ENCODE data around the gene ACAN.

The ACAN gene

DNA sequence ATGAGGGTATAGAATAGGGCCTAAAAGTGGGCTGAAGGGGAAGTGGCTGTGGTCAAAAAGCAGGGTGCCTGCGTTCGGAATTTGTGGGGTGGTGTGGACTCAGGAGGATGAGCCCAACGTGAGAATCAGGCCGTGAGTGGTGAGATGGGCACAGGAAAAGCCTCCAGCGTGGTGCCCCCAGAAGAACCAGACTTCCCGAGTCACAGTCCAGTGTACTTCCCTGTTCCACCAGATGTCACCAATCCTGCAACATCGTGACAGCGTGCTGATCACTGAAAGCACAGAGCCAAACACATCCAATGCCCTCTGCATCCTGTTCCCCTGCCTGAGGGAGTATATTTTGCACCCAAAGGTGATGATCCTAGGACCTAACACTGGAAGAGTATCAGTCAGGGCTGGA, 20.8 kb upstream of the ACAN start:
- no peaks in the 10 kb centered on the region for H3K9me3 ChIP-seq (ENCODE audit: control insufficient read depth in 2 of 2, low read length in 2 of 2)
- no peaks in the 10 kb centered on the region for H3K4me1 ChIP-seq (ENCODE audit: control insufficient read depth in 2 of 2, insufficient read depth in 2 of 2, low read length in 2 of 2)
- H3K36me3 ChIP-seq (ENCODE audit: control insufficient read depth in 2 of 2, insufficient read depth in 2 of 2, low read length in 2 of 2) = no peaks in the 10 kb centered on the region
- H3K27me3 ChIP-seq (ENCODE audit: control insufficient read depth in 2 of 2, insufficient read depth in 2 of 2, low read length in 2 of 2) = no peaks in the 10 kb centered on the region
- no peak overlapping the region for H3K27ac ChIP-seq (ENCODE audit: low read depth in 2 of 2, low read length in 2 of 2)
- no peak overlapping the region for H3K9ac ChIP-seq (ENCODE audit: low read depth in 1 of 2, low read length in 2 of 2)
- no peak overlapping the region for H3K4me3 ChIP-seq (ENCODE audit: low read length in 2 of 2)

DNA sequence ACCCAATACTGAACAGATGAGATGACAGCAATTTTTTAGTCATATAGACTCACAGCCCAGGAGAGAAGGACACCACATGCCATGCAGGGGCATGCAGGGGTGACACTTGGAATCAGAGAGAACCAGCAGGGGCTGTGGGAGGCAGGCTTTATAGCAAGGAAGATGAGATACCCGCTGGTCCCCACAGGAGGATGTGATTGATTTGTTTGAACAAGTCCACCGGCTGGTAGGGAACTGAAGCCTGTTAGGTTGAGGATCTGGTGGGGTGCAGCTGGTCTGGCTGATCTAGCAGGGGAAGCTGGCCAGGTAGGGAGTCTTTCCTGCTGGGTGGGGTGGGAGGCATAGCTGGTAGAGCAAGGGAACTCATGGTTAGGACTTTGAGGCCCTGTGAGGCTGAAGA, 18.0 kb upstream of the ACAN start:
- H3K4me1 ChIP-seq (ENCODE audit: control insufficient read depth in 2 of 2, insufficient read depth in 2 of 2, low read length in 2 of 2) = no peaks in the 10 kb centered on the region
- H3K36me3 ChIP-seq (ENCODE audit: control insufficient read depth in 2 of 2, insufficient read depth in 2 of 2, low read length in 2 of 2) = no peaks in the 10 kb centered on the region
- no peak overlapping the region for H3K9ac ChIP-seq (ENCODE audit: low read depth in 1 of 2, low read length in 2 of 2)
- no peaks in the 10 kb centered on the region for H3K27me3 ChIP-seq (ENCODE audit: control insufficient read depth in 2 of 2, insufficient read depth in 2 of 2, low read length in 2 of 2)
- H3K4me3 ChIP-seq (ENCODE audit: low read length in 2 of 2) = no peak overlapping the region
- H3K27ac ChIP-seq (ENCODE audit: low read depth in 2 of 2, low read length in 2 of 2) = no peak overlapping the region
- no peaks in the 10 kb centered on the region for H3K9me3 ChIP-seq (ENCODE audit: control insufficient read depth in 2 of 2, low read length in 2 of 2)

DNA sequence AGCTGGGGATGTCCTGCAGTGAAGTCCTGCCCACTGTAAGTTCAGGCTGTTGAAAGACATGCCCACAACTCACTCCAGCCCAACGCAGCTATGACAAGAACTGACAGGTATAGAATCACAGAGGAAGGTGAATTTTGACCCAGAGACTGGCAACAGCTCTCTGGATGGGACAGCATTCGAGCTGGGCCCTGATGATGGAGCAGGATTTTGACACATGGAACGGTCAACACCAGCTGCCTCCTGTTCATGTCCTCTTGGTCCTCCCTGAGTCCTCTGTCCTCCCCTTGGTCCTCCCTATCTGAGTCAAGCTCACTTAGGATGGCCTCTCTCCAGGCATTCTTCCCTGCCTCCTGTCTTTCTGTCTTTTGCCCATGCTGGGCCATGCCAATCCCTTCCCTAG, 15.2 kb upstream of the ACAN start:
- Histone ChIP-seq H3K36me3 (ENCODE audit: control insufficient read depth in 2 of 2, insufficient read depth in 2 of 2, low read length in 2 of 2) (no peaks in the 10 kb centered on the region), H3K27ac (ENCODE audit: low read depth in 2 of 2, low read length in 2 of 2) (no peak overlapping the region), H3K9me3 (ENCODE audit: control insufficient read depth in 2 of 2, low read length in 2 of 2) (no peaks in the 10 kb centered on the region), H3K9ac (ENCODE audit: low read depth in 1 of 2, low read length in 2 of 2) (no peak overlapping the region), H3K4me1 (ENCODE audit: control insufficient read depth in 2 of 2, insufficient read depth in 2 of 2, low read length in 2 of 2) (no peaks in the 10 kb centered on the region), H3K4me3 (ENCODE audit: low read length in 2 of 2) (no peak overlapping the region), H3K27me3 (ENCODE audit: control insufficient read depth in 2 of 2, insufficient read depth in 2 of 2, low read length in 2 of 2) (peaks cover 0 to 7% of the 10 kb centered on the region in 2 donors)

DNA sequence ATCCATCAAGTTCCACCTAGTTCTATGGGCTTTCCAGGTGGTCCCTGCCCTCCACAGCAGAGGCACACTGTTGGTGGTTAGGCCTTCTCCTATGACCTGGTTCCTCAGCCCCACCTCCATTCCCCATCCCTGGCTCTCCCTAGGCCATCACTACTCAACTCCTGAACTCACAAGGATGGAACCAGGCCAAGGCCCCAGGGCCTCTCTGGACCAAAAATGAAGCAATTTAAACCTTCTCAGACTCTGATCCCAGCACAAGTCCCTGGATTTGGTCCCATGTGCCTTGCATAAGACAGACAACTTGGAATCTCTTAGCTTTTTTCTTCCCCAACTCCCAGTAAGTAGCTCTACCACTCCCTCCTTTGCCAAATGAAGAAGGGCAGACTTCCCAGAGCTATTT, 14.4 kb upstream of the ACAN start:
- Histone ChIP-seq H3K27me3 (ENCODE audit: control insufficient read depth in 2 of 2, insufficient read depth in 2 of 2, low read length in 2 of 2) (peaks cover 2 to 7% of the 10 kb centered on the region in 2 donors), H3K9me3 (ENCODE audit: control insufficient read depth in 2 of 2, low read length in 2 of 2) (no peaks in the 10 kb centered on the region), H3K4me3 (ENCODE audit: low read length in 2 of 2) (no peak overlapping the region), H3K9ac (ENCODE audit: low read depth in 1 of 2, low read length in 2 of 2) (no peak overlapping the region), H3K36me3 (ENCODE audit: control insufficient read depth in 2 of 2, insufficient read depth in 2 of 2, low read length in 2 of 2) (no peaks in the 10 kb centered on the region), H3K27ac (ENCODE audit: low read depth in 2 of 2, low read length in 2 of 2) (no peak overlapping the region), H3K4me1 (ENCODE audit: control insufficient read depth in 2 of 2, insufficient read depth in 2 of 2, low read length in 2 of 2) (no peaks in the 10 kb centered on the region)

DNA sequence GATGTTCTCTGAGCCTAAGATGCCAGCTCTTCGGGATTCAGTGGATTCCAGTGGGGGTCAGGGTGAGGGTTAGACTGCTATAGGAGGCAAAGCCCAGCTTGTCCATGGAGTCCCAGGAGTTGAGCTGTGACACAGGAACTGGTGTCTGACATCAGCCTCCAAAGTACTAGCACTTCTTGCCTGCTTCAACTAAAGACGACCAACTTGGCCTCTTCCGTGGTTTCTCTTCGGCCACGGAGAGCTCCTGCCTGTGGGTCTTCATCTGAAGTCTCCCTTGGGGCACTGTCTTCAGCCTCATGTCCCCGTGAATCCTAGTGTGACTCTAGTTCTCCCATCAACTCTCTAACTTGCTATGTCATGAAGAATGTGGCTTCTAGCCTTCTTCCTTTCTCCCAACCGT, 12.8 kb upstream of the ACAN start:
- H3K9me3 ChIP-seq (ENCODE audit: control insufficient read depth in 2 of 2, low read length in 2 of 2) = no peaks in the 10 kb centered on the region
- H3K4me1 ChIP-seq (ENCODE audit: control insufficient read depth in 2 of 2, insufficient read depth in 2 of 2, low read length in 2 of 2) = no peaks in the 10 kb centered on the region
- peaks cover 5 to 7% of the 10 kb centered on the region in 2 donors for H3K27me3 ChIP-seq (ENCODE audit: control insufficient read depth in 2 of 2, insufficient read depth in 2 of 2, low read length in 2 of 2)
- no peak overlapping the region for H3K9ac ChIP-seq (ENCODE audit: low read depth in 1 of 2, low read length in 2 of 2)
- H3K36me3 ChIP-seq (ENCODE audit: control insufficient read depth in 2 of 2, insufficient read depth in 2 of 2, low read length in 2 of 2) = no peaks in the 10 kb centered on the region
- H3K4me3 ChIP-seq (ENCODE audit: low read length in 2 of 2) = no peak overlapping the region
- no peak overlapping the region for H3K27ac ChIP-seq (ENCODE audit: low read depth in 2 of 2, low read length in 2 of 2)

DNA sequence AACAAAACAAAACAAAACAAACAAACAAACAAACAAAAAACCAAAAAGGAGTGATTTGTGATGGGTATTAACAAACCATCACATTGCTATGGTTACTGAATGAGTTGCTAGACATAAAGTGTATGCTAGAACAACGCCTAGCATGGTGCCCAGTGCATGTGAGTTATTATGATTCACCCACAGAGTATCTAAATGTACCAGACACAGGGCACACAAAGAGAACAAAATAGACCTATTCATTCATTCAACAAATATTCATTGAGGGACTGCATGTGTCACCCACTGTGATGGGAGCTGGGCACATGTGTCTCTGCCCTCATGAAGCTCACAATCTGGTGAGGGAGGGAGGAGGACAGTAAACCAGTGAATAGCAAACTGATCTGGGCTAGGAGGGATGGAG, 11.6 kb upstream of the ACAN start:
- Histone ChIP-seq H3K4me3 (ENCODE audit: low read length in 2 of 2) (no peak overlapping the region), H3K9ac (ENCODE audit: low read depth in 1 of 2, low read length in 2 of 2) (no peak overlapping the region), H3K27me3 (ENCODE audit: control insufficient read depth in 2 of 2, insufficient read depth in 2 of 2, low read length in 2 of 2) (peaks cover 5 to 7% of the 10 kb centered on the region in 2 donors), H3K4me1 (ENCODE audit: control insufficient read depth in 2 of 2, insufficient read depth in 2 of 2, low read length in 2 of 2) (no peaks in the 10 kb centered on the region), H3K9me3 (ENCODE audit: control insufficient read depth in 2 of 2, low read length in 2 of 2) (no peaks in the 10 kb centered on the region), H3K27ac (ENCODE audit: low read depth in 2 of 2, low read length in 2 of 2) (no peak overlapping the region), H3K36me3 (ENCODE audit: control insufficient read depth in 2 of 2, insufficient read depth in 2 of 2, low read length in 2 of 2) (no peaks in the 10 kb centered on the region)

DNA sequence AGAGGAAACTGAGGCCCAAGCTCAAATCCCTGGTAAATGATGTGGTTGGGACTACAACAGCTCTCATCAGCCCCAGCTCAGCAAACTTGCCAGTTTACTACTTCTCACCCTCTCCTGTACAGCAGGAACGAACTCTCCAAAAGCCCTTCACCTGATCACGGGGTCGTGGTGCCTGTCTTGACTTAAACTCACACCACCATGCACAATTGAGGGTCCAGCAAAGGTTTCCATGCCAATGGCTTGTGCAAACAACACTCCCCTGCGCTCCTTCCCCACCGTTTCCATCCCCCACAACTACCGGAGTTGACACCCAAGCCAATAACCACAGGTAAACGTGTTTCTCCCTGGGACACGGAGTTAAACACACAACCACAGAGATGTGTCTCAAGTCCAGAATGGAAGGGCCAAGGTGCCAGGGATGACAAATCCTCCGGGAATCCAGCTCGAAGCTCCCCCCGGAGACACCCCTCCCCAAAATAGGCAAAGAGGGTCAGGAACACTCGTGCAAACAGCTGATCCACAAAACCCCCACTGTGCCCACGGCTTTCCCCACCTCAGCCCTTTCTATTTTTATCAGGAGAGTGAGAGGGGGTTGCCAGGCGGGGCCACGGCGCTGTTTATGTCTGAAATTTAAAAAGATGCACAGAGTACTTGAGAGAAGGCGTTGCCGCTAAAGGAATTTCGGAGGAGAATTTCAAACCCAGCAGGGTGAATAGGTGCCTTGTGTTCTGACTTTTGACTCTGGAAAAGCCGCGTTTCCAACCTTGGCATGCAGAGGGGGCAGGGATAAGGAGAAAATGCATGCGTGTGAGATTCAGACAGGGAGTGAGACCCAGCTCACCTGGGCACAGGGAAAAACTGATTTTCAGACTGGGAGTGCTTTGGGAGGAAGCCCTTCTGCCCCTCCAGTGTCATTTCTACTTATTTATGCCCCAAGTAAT, 10.6 kb upstream of the ACAN start:
- no peaks in the 10 kb centered on the region for H3K9me3 ChIP-seq (ENCODE audit: control insufficient read depth in 2 of 2, low read length in 2 of 2)
- no peak overlapping the region for H3K4me3 ChIP-seq (ENCODE audit: low read length in 2 of 2)
- no peak overlapping the region for H3K9ac ChIP-seq (ENCODE audit: low read depth in 1 of 2, low read length in 2 of 2)
- H3K27ac ChIP-seq (ENCODE audit: low read depth in 2 of 2, low read length in 2 of 2) = no peak overlapping the region
- no peaks in the 10 kb centered on the region for H3K36me3 ChIP-seq (ENCODE audit: control insufficient read depth in 2 of 2, insufficient read depth in 2 of 2, low read length in 2 of 2)
- H3K4me1 ChIP-seq (ENCODE audit: control insufficient read depth in 2 of 2, insufficient read depth in 2 of 2, low read length in 2 of 2) = no peaks in the 10 kb centered on the region
- H3K27me3 ChIP-seq (ENCODE audit: control insufficient read depth in 2 of 2, insufficient read depth in 2 of 2, low read length in 2 of 2) = peaks cover 5 to 7% of the 10 kb centered on the region in 2 donors

DNA sequence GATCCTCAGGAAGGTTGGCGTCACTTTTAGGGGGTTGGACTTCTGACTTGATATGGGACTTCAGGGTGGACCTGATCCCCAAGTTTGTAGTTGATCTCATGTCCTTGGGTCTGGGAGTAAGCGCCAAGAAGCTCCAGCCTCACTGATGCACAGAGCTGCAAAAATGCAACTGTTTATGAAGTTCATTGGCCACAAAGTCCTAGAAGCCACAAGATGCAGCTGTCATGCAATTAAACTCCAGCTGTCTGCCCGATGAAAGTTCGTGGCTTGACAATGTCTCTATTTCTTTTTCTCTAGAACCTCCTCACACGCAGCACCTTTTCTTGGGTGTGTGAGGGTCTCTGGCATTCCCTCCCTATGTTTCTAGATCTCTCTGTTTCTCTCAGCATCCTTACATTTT, 9.2 kb upstream of the ACAN start:
- H3K9ac ChIP-seq (ENCODE audit: low read depth in 1 of 2, low read length in 2 of 2) = no peak overlapping the region
- peaks cover 5 to 7% of the 10 kb centered on the region in 2 donors for H3K27me3 ChIP-seq (ENCODE audit: control insufficient read depth in 2 of 2, insufficient read depth in 2 of 2, low read length in 2 of 2)
- H3K36me3 ChIP-seq (ENCODE audit: control insufficient read depth in 2 of 2, insufficient read depth in 2 of 2, low read length in 2 of 2) = no peaks in the 10 kb centered on the region
- H3K27ac ChIP-seq (ENCODE audit: low read depth in 2 of 2, low read length in 2 of 2) = no peak overlapping the region
- no peaks in the 10 kb centered on the region for H3K9me3 ChIP-seq (ENCODE audit: control insufficient read depth in 2 of 2, low read length in 2 of 2)
- H3K4me3 ChIP-seq (ENCODE audit: low read length in 2 of 2) = no peak overlapping the region
- H3K4me1 ChIP-seq (ENCODE audit: control insufficient read depth in 2 of 2, insufficient read depth in 2 of 2, low read length in 2 of 2) = no peaks in the 10 kb centered on the region

DNA sequence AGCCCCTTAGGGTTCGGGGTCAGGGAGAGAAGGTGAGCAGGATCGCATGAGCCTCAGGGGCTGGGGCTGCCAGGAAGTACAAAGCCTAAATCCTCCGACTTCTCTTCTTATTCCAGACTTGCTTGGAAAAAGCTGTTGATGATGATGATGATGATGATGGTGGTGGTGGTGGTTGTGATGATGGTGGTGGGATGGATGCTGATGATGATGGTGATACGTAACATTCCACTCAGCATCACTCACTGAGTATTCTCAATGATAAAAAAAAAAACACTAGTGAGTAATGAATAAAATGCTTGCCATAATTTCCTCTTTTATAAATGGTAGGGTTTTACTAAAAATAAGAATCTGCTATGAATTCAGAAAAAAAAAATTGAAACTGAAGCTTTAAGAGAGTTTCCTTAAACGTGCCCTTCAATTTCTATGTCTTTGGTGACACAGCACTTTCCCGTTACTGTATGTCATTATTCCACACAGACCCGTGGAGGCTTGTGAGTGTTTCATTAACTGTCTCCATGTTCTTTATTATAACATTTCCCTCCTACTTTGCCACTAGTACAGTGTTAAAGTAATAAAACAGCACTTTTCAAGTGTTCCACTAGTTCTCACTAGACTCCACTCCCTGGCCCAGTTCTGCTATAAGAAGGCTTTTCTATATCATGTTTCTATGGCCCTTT, 5.4 kb upstream of the ACAN start:
- Histone ChIP-seq H3K27me3 (ENCODE audit: control insufficient read depth in 2 of 2, insufficient read depth in 2 of 2, low read length in 2 of 2) (peaks cover 5 to 6% of the 10 kb centered on the region in 2 donors), H3K4me3 (ENCODE audit: low read length in 2 of 2) (no peak overlapping the region), H3K9ac (ENCODE audit: low read depth in 1 of 2, low read length in 2 of 2) (no peak overlapping the region), H3K27ac (ENCODE audit: low read depth in 2 of 2, low read length in 2 of 2) (no peak overlapping the region), H3K9me3 (ENCODE audit: control insufficient read depth in 2 of 2, low read length in 2 of 2) (no peaks in the 10 kb centered on the region), H3K36me3 (ENCODE audit: control insufficient read depth in 2 of 2, insufficient read depth in 2 of 2, low read length in 2 of 2) (no peaks in the 10 kb centered on the region), H3K4me1 (ENCODE audit: control insufficient read depth in 2 of 2, insufficient read depth in 2 of 2, low read length in 2 of 2) (no peaks in the 10 kb centered on the region)

DNA sequence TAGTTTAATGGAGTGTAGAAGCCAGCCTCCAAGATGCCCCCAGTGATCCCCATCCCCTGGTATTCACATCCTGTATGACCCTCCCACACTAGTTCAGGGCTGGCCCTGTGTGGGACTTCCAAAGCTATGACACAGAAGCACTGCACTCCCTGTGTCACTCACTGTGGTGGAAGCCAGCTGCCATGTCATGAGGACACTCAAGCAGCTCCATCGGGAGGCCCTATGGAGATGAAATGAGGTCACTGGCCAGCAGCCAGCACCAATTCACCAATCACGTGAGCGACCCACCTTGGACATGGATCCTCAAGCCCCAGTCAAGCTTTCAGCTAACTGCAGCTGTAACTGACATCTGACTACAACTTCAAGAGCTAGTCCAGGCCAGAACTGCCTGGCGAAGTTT, 3.9 kb upstream of the ACAN start:
- no peak overlapping the region for H3K9ac ChIP-seq (ENCODE audit: low read depth in 1 of 2, low read length in 2 of 2)
- H3K27ac ChIP-seq (ENCODE audit: low read depth in 2 of 2, low read length in 2 of 2) = no peak overlapping the region
- no peak overlapping the region for H3K4me3 ChIP-seq (ENCODE audit: low read length in 2 of 2)
- no peaks in the 10 kb centered on the region for H3K9me3 ChIP-seq (ENCODE audit: control insufficient read depth in 2 of 2, low read length in 2 of 2)
- peaks cover 0 to 8% of the 10 kb centered on the region in 2 donors for H3K27me3 ChIP-seq (ENCODE audit: control insufficient read depth in 2 of 2, insufficient read depth in 2 of 2, low read length in 2 of 2)
- H3K4me1 ChIP-seq (ENCODE audit: control insufficient read depth in 2 of 2, insufficient read depth in 2 of 2, low read length in 2 of 2) = no peaks in the 10 kb centered on the region
- no peaks in the 10 kb centered on the region for H3K36me3 ChIP-seq (ENCODE audit: control insufficient read depth in 2 of 2, insufficient read depth in 2 of 2, low read length in 2 of 2)

All from mucosa of rectum (tissue), 2 donors.